Astrocyte (in vitro differentiated cells and primary cell): ENCODE data around the gene LITAF. TPM values are rescaled to one million over a fixed set of nuclear protein-coding genes. Genes with fewer than 3 reads are reported as not detected.

ENCODE experiments used
- DNase-seq: peaks from one replicate; pipeline ENCODE4 v3.0.0-alpha.2; 2010; ENCODE audit warnings: low read depth
- FAIRE-seq: peaks from 2 replicates; lab custom pipeline; 2011; peaks lifted over from hg19 to GRCh38; lab: Jason Lieb, UNC
- H2AFZ ChIP-seq: 2 replicates; pipeline ENCODE4 v1.6.0; 2012; ENCODE audit warnings: low read depth, low read length, inconsistent platforms
- H3K27ac ChIP-seq: 2 replicates; pipeline ENCODE4 v1.5.1; 2011; ENCODE audit warnings: low read depth, low read length, inconsistent platforms
- H3K27me3 ChIP-seq: 2 replicates; pipeline ENCODE4 v1.6.0; 2011; ENCODE audit warnings: low read length, inconsistent platforms; ENCODE audit not compliant: insufficient read depth
- H3K36me3 ChIP-seq: 2 replicates; pipeline ENCODE4 v1.5.1; 2011; ENCODE audit warnings: low read length, inconsistent platforms; ENCODE audit not compliant: insufficient read depth
- H3K4me1 ChIP-seq: 2 replicates; pipeline ENCODE4 v1.5.1; 2011; ENCODE audit warnings: low read length, inconsistent platforms; ENCODE audit not compliant: insufficient read depth
- H3K4me2 ChIP-seq: 2 replicates; pipeline ENCODE4 v1.6.0; 2012; ENCODE audit warnings: low read length, inconsistent platforms
- H3K4me3 ChIP-seq: 2 replicates; pipeline ENCODE4 v1.5.1; 2011; ENCODE audit warnings: low read depth, mild to moderate bottlenecking, low read length, inconsistent platforms; ENCODE audit not compliant: insufficient read depth
- H3K79me2 ChIP-seq: 2 replicates; pipeline ENCODE4 v1.6.0; 2012; ENCODE audit warnings: mild to moderate bottlenecking, low read length, inconsistent platforms; ENCODE audit not compliant: insufficient read depth
- H3K9ac ChIP-seq: 2 replicates; pipeline ENCODE4 v1.6.0; 2012; ENCODE audit warnings: mild to moderate bottlenecking, low read length, inconsistent platforms
- H3K9me3 ChIP-seq: 2 replicates; pipeline ENCODE4 v1.5.1; 2012; ENCODE audit warnings: low read depth, mild to moderate bottlenecking, low read length, inconsistent platforms; ENCODE audit not compliant: insufficient read depth
- H4K20me1 ChIP-seq: 2 replicates; pipeline ENCODE4 v1.6.0; 2012; ENCODE audit warnings: low read length, inconsistent platforms; ENCODE audit not compliant: insufficient read depth
- H3K27ac Mint-ChIP-seq: one replicate; pipeline ENCODE4 v1.8.0; 2021; ENCODE audit warnings: mild to moderate bottlenecking, mixed read lengths; ENCODE audit not compliant: unreplicated experiment
- H3K27me3 Mint-ChIP-seq: one replicate; pipeline ENCODE4 v1.8.0; 2021; ENCODE audit warnings: low read depth, mixed read lengths; ENCODE audit not compliant: unreplicated experiment
- H3K36me3 Mint-ChIP-seq: one replicate; pipeline ENCODE4 v1.8.0; 2021; ENCODE audit warnings: low read depth, mixed read lengths; ENCODE audit not compliant: unreplicated experiment
- H3K4me1 Mint-ChIP-seq: one replicate; pipeline ENCODE4 v1.8.0; 2021; ENCODE audit warnings: low read depth, mixed read lengths; ENCODE audit not compliant: unreplicated experiment
- H3K4me3 Mint-ChIP-seq: one replicate; pipeline ENCODE4 v1.8.0; 2021; ENCODE audit warnings: mild to moderate bottlenecking, moderate library complexity, mixed read lengths; ENCODE audit not compliant: unreplicated experiment
- H3K9me3 Mint-ChIP-seq: one replicate; pipeline ENCODE4 v1.8.0; 2021; ENCODE audit warnings: mild to moderate bottlenecking, mixed read lengths; ENCODE audit not compliant: unreplicated experiment
- EZH2 ChIP-seq: IDR thresholded peaks from 2 replicates; pipeline ENCODE4 v1.6.1; 2012; ENCODE audit warnings: mild to moderate bottlenecking, low read length, inconsistent platforms; ENCODE audit not compliant: insufficient read depth
- total RNA-seq: library from RNA; stranded (reverse); gene quantifications from 2 replicates; pipeline ENCODE4 v1.2.1, GENCODE V29; 2021
- TF ChIP-seq, protein P1 (sequence below): IDR thresholded peaks from 2 replicates; pipeline ENCODE4 v1.5.1; 2011; ENCODE audit warnings: low read depth, mild to moderate bottlenecking, inconsistent platforms, low read length, moderate library complexity; ENCODE audit not compliant: insufficient read depth

Gene LITAF
- total RNA-seq, 1 donor from 2014 or later: 113 TPM

DNA sequence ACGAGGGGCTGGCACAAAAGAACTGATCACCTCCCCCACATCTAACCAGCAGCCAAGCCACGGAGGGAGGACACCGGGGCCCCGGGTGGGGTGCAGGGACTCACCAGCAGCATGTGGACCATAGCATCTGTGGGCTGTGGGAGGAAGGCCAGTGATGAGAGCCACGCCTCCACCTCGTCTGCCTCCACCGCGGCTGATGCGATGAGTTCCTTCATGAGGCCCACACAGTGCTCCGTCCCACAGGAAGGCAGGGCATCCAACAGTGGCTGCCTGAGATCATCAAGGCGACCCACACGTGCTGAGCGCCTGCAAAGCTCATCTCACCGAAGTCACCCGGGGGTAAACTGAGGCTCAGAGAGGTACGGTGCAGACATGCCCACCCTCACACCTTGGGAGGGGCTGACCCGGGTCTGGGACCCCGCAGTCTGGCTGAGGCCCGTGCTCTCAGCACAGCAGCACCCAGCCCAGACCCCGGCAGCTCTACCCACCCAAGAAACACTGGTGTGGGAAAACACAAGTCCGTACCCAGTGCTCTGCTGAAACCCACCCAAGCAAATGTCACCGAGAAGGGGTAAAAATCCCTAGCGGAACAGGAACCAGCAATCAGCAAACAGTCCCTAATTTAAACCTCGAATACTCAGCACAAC lies 85.9 kb downstream of the LITAF start:
- no peaks in the 10 kb centered on the region for H3K36me3 Mint-ChIP-seq
- H3K27me3 Mint-ChIP-seq: peaks cover 6% of the 10 kb centered on the region
- Histone ChIP-seq H2AFZ (no peak overlapping the region), H3K9me3 (no peaks in the 10 kb centered on the region), H3K4me1 (peaks cover 15% of the 10 kb centered on the region), H3K4me3 (no peak overlapping the region), H3K36me3 (no peaks in the 10 kb centered on the region), H4K20me1 (no peaks in the 10 kb centered on the region), H3K9ac (no peak overlapping the region), H3K27me3 (no peaks in the 10 kb centered on the region), H3K27ac (no peak overlapping the region), H3K79me2 (no peaks in the 10 kb centered on the region), H3K4me2 (no peak overlapping the region)
- H3K27ac Mint-ChIP-seq: no peak overlapping the region
- FAIRE-seq (no peak), DNase-seq (no peak)
- H3K9me3 Mint-ChIP-seq: no peaks in the 10 kb centered on the region
- TF ChIP-seq, protein P1, sequence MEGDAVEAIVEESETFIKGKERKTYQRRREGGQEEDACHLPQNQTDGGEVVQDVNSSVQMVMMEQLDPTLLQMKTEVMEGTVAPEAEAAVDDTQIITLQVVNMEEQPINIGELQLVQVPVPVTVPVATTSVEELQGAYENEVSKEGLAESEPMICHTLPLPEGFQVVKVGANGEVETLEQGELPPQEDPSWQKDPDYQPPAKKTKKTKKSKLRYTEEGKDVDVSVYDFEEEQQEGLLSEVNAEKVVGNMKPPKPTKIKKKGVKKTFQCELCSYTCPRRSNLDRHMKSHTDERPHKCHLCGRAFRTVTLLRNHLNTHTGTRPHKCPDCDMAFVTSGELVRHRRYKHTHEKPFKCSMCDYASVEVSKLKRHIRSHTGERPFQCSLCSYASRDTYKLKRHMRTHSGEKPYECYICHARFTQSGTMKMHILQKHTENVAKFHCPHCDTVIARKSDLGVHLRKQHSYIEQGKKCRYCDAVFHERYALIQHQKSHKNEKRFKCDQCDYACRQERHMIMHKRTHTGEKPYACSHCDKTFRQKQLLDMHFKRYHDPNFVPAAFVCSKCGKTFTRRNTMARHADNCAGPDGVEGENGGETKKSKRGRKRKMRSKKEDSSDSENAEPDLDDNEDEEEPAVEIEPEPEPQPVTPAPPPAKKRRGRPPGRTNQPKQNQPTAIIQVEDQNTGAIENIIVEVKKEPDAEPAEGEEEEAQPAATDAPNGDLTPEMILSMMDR: no peak
- no peak for TF ChIP-seq EZH2
- peaks cover 9% of the 10 kb centered on the region for H3K4me1 Mint-ChIP-seq
- H3K4me3 Mint-ChIP-seq: no peak overlapping the region

DNA sequence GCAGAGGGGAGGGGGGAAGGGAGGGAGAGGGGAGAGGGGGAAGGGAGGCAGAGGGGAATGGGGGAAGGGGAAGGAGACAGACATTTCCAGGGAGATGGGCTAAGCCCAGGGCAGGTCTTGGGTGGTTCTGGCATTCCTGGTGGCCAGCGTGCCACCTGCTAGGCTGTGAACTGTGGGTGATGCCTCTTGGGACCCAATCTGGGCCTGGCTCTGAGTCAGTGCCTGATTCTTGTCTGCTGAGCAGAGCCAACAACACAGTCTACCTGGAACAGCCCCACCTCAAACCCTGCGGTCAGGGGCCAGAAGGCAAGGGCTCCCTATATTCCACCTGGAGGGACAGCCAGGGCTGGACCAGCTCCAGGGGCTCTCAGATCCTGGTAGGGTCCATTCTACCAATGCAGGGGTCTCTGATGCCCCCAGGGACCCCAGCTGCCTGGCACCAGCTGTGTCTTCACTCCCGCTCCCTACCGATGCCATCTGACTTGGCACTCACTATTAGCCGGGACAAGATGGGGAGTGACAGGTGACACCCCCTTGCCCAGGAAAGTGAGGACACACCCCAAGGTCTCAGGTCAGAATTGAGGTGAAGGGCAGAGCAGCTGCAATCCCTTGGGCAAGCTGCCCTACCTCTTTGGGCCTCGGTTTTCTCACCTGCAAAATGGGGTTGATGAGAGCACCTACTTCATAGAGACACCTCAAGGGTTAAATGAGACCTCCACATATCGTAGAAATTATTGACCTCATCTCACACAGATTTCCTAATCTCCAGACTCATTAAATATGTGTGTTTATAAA lies 87.2 kb downstream of the LITAF start:
- no peak overlapping the region for H3K4me3 Mint-ChIP-seq
- Histone ChIP-seq H3K9me3 (no peaks in the 10 kb centered on the region), H3K27me3 (no peaks in the 10 kb centered on the region), H3K79me2 (no peaks in the 10 kb centered on the region), H3K9ac (no peak overlapping the region), H3K36me3 (no peaks in the 10 kb centered on the region), H3K4me2 (no peak overlapping the region), H2AFZ (no peak overlapping the region), H3K4me3 (no peak overlapping the region), H3K4me1 (peaks cover 15% of the 10 kb centered on the region), H3K27ac (no peak overlapping the region), H4K20me1 (no peaks in the 10 kb centered on the region)
- FAIRE-seq (no peak), DNase-seq (no peak)
- peaks cover 9% of the 10 kb centered on the region for H3K4me1 Mint-ChIP-seq
- H3K36me3 Mint-ChIP-seq: no peaks in the 10 kb centered on the region
- no peaks in the 10 kb centered on the region for H3K9me3 Mint-ChIP-seq
- no peak for TF ChIP-seq EZH2
- TF ChIP-seq, protein P1: no peak
- H3K27ac Mint-ChIP-seq: no peak overlapping the region
- H3K27me3 Mint-ChIP-seq: peaks cover 6% of the 10 kb centered on the region
